ENCODE results near the gene DYDC1.
"Not testable (repeated sequence)": the region's sequence is repeated elsewhere in the genome, so short reads cannot be mapped to it uniquely, and the experiment has no call there.

Gene DYDC1

GRCh38 chr10:80333983-80334382 is 22.6 kb downstream of the DYDC1 start:
- no peak for DNase-seq

GRCh38 chr10:80324891-80325364 is 31.6 kb downstream of the DYDC1 start:
- no peak for DNase-seq

GRCh38 chr10:80324086-80324485 is 32.5 kb downstream of the DYDC1 start:
- no peak for DNase-seq

- no peak for DNase-seq
Observed at GRCh38 chr10:80323311-80323710, 33.2 kb downstream of the DYDC1 start.

- no peak for DNase-seq
Observed at GRCh38 chr10:80322711-80323110, 33.8 kb downstream of the DYDC1 start.

GRCh38 chr10:80322158-80322557 is 34.4 kb downstream of the DYDC1 start:
- DNase-seq = no peak

- DNase-seq = no peak
Observed at GRCh38 chr10:80321183-80321582, 35.4 kb downstream of the DYDC1 start.

- DNase-seq = no peak
Observed at GRCh38 chr10:80320377-80320776, 36.2 kb downstream of the DYDC1 start.

GRCh38 chr10:80319725-80320290 is 36.7 kb downstream of the DYDC1 start:
- DNase-seq = no peak

- DNase-seq = no peak
Observed at GRCh38 chr10:80319318-80319717, 37.2 kb downstream of the DYDC1 start.

GRCh38 chr10:80318742-80319141 is 37.8 kb downstream of the DYDC1 start:
- DNase-seq = no peak

GRCh38 chr10:80315391-80315790 is 41.2 kb downstream of the DYDC1 start:
- no peak for DNase-seq

GRCh38 chr10:80313523-80313922 is 43.0 kb downstream of the DYDC1 start:
- no peak for DNase-seq

GRCh38 chr10:80305989-80306388 is 50.6 kb downstream of the DYDC1 start:
- DNase-seq = not testable (repeated sequence)

- no peak for DNase-seq
Observed at GRCh38 chr10:80296942-80297341, 59.6 kb downstream of the DYDC1 start.

- DNase-seq = no peak
Observed at GRCh38 chr10:80292607-80293239, 63.8 kb downstream of the DYDC1 start.

GRCh38 chr10:80290474-80291220 is 65.9 kb downstream of the DYDC1 start:
- DNase-seq = no peak

- no peak for DNase-seq
Observed at GRCh38 chr10:80289451-80290287, 66.9 kb downstream of the DYDC1 start, which contains the start of gene MAT1A. Gene MAT1A, minus strand, starts transcription at chr10:80289658. Its CDS starts 235 bp downstream, at chr10:80289423.

GRCh38 chr10:80288849-80289248 is 67.7 kb downstream of the DYDC1 start:
- no peak for DNase-seq

Measured in stimulated activated CD8-positive, alpha-beta memory T cell treated with anti-CD3 and anti-CD28 coated beads, Interleukin-4, amount 100 ng/mL, for 48 hours (primary cell).